Measurements from ENCODE around the gene PPM1E.

DNA sequence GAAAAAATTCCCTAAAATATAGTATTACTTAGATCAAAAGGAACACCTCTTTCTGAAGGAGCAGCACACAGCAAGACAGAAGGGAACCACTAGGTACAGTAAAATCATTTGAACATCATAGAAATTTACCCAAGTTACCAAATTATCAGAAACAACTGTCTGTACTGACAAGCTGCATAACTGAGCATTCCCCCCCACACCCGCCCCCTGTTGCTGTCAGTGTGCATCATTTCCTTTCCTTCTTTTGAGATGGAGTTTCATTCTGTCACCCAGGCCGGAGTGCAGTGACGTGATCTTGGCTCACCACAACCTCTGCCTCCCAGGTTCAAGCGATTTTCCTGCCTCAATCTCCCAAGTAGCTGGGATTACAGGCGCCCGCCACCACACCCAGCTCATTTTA, 230.3 kb downstream of the PPM1E start:
- TF ChIP-seq, protein P1, sequence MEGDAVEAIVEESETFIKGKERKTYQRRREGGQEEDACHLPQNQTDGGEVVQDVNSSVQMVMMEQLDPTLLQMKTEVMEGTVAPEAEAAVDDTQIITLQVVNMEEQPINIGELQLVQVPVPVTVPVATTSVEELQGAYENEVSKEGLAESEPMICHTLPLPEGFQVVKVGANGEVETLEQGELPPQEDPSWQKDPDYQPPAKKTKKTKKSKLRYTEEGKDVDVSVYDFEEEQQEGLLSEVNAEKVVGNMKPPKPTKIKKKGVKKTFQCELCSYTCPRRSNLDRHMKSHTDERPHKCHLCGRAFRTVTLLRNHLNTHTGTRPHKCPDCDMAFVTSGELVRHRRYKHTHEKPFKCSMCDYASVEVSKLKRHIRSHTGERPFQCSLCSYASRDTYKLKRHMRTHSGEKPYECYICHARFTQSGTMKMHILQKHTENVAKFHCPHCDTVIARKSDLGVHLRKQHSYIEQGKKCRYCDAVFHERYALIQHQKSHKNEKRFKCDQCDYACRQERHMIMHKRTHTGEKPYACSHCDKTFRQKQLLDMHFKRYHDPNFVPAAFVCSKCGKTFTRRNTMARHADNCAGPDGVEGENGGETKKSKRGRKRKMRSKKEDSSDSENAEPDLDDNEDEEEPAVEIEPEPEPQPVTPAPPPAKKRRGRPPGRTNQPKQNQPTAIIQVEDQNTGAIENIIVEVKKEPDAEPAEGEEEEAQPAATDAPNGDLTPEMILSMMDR (IDR thresholded peaks at IDR 0.05): no peak
- no peak for TF ChIP-seq POLR2A (IDR thresholded peaks at IDR 0.05)

Measured in esophagus squamous epithelium (tissue), 4 donors.